Right lobe of liver (tissue), 6 donors: ENCODE data around the gene APOA5. TPM values are rescaled to one million over a fixed set of nuclear protein-coding genes. Genes with fewer than 3 reads are reported as not detected.
"Not testable (repeated sequence)": the region's sequence is repeated elsewhere in the genome, so short reads cannot be mapped to it uniquely, and the experiment has no call there.

Experiments used
- ATAC-seq, 4 donors: fragments of 200-7000 bp; cut with Tn5 transposase; one replicate each; pipeline ENCODE4 v1.9.1; 2020; ENCODE audit warnings: mild to moderate bottlenecking in 4 of 4, moderate library complexity in 4 of 4
- DNase-seq, 3 donors: peaks; one replicate each; pipeline ENCODE4 v3.0.0-alpha.2; 2020
- H3K27ac ChIP-seq, 3 donors: fragments of 200-600 bp; one replicate each; pipeline ENCODE4 v1.8.0; 2022
- H3K27me3 ChIP-seq, 2 donors: fragments of 200-600 bp; one replicate each; pipeline ENCODE4 v1.8.0; 2022
- H3K36me3 ChIP-seq, 4 donors: fragments of 200-600 bp; sonication (generic) in 1 of 4; one replicate each; pipeline versions ENCODE4 v1.5.1 to v1.8.0; 2017 to 2022; ENCODE audit warnings: control low read depth in 1 of 4
- H3K4me1 ChIP-seq, 4 donors: fragments of 200-600 bp; sonication (generic) in 1 of 4; one replicate each; pipeline versions ENCODE4 v1.5.1 to v1.8.0; 2017 to 2022; ENCODE audit warnings: control low read depth in 1 of 4
- H3K4me3 ChIP-seq, 3 donors: fragments of 200-600 bp; one replicate each; pipeline ENCODE4 v1.8.0; 2022
- H3K9me3 ChIP-seq, 4 donors: fragments of 200-600 bp; sonication (generic) in 1 of 4; one replicate each; pipeline versions ENCODE4 v1.5.1 to v1.8.0; 2017 to 2022; ENCODE audit warnings: control low read depth in 1 of 4
- POLR2A ChIP-seq: fragments of 450-650 bp; IDR thresholded peaks from one replicate; pipeline ENCODE4 v1.6.1; 2017; ENCODE audit warnings: antibody characterized with exemption, mild to moderate bottlenecking
- WGBS: methylation state at CpG from one replicate; pipeline ENCODE4 v1.1.6; 2018; ENCODE audit warnings: low coverage, low lambda C conversion rate; ENCODE audit not compliant: insufficient coverage; ENCODE audit errors: missing lambda C conversion rate; 5-methylcytosine and 5-hydroxymethylcytosine counted together
- intact Hi-C, 2 donors: fragments of 100-400 bp; cut with DNase I; formaldehyde crosslinking; loops; one replicate each; pipeline versions ENCODE4 v1.11.2 to v1.14.1; 2022
- total RNA-seq, 6 experiments: library from RNA; depleted of rRNA in 2 of 6; stranded (reverse); fragments of >200 nt in 2 of 6; fragmentation: NEBNext Ultra II Directional in 3 of 6; extraction: Animal tissue kit (Norgen Biotek cat#: 25700) in 3 of 6; gene quantifications; one replicate each; pipeline versions ENCODE4 v1.1.0 to v1.2.4, GENCODE V29; 2016 to 2023
- TF ChIP-seq, protein P1 (sequence below), 4 donors: fragments of 200-600 bp in 3 of 4; fragments of 450-650 bp in 1 of 4; IDR thresholded peaks; one replicate each; pipeline versions ENCODE4 v1.5.1 to v1.8.0; 2016 to 2022; ENCODE audit warnings: antibody characterized with exemption in 4 of 4, mild to moderate bottlenecking in 2 of 4
- donor health status: DM: no; HTN: yes; CAD: no.
- donor health status: DM: no; HTN: no; CAD: no.
- donor health status: DM: no; HTN: no; CAD: no.
- donor health status: DM: no; HTN: yes; CAD: no.
- donor health status: DM: no; HTN: yes; CAD: no.

APOA5 gene
- total RNA-seq, 6 experiments from 2014 or later = 57.8 to 1,064 (median 724) TPM

DNA sequence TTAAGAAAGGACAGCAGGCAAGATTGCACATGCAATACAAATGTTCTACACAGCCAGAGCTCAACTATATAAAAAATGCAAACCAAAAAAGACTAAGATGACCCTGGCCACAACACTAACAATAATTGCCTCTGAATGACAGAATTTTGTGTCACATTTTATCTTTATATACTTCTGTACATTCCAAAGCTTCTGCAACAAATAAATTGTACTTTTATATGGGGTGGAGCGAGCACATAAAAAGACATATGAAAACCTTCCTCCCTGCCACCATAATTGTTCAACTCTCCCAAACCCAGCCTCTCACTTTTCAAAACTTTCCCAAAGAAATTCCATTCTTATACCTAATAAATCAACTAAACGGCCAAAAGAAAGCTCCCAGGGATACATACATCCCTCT is 29.5 kb downstream of the APOA5 start:
- no peak for TF ChIP-seq POLR2A
- TF ChIP-seq, protein P1, sequence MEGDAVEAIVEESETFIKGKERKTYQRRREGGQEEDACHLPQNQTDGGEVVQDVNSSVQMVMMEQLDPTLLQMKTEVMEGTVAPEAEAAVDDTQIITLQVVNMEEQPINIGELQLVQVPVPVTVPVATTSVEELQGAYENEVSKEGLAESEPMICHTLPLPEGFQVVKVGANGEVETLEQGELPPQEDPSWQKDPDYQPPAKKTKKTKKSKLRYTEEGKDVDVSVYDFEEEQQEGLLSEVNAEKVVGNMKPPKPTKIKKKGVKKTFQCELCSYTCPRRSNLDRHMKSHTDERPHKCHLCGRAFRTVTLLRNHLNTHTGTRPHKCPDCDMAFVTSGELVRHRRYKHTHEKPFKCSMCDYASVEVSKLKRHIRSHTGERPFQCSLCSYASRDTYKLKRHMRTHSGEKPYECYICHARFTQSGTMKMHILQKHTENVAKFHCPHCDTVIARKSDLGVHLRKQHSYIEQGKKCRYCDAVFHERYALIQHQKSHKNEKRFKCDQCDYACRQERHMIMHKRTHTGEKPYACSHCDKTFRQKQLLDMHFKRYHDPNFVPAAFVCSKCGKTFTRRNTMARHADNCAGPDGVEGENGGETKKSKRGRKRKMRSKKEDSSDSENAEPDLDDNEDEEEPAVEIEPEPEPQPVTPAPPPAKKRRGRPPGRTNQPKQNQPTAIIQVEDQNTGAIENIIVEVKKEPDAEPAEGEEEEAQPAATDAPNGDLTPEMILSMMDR (IDR thresholded peaks at IDR 0.05) = no peak
- Histone ChIP-seq H3K4me3 (no peak overlapping the region), H3K4me1 (no peaks in the 10 kb centered on the region), H3K36me3 (peaks cover 3 to 80% (median 27%) of the 10 kb centered on the region in 4 donors), H3K27me3 (no peaks in the 10 kb centered on the region), H3K27ac (no peak overlapping the region), H3K9me3 (no peaks in the 10 kb centered on the region)
- WGBS = 92% methylated on average over 2 of the region's 2 CpGs
- intact Hi-C loops = no loop called here
- DNase-seq (no peak), ATAC-seq (no peak)

DNA sequence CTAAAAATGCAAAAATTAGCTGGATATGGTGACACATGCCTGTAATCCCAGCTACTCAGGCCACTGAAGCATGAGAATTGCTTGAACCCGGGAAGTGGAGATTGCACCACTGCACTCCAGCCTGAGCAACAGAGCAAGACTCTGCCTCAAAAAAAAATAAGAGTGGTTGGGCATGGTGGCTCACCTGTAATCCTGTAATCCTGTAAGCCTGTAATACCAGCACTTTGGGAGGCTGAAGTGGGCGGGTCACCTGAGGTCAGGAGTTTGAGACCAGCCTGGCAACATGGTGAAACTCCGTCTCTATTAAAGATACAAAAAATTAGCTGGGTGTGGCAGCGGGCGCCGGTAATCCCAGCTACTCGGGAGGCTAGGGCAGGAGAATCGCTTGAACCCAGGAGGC is 35.6 kb downstream of the APOA5 start:
- ATAC-seq, H3K4me3 ChIP-seq, DNase-seq, H3K9me3 ChIP-seq, H3K4me1 ChIP-seq, H3K27ac ChIP-seq, intact Hi-C loops, H3K27me3 ChIP-seq: not testable (repeated sequence)
- WGBS = 90% methylated on average over 8 of the region's 8 CpGs
- H3K36me3 ChIP-seq = peaks cover 0 to 70% (median 28%) of the 10 kb centered on the region in 4 donors

DNA sequence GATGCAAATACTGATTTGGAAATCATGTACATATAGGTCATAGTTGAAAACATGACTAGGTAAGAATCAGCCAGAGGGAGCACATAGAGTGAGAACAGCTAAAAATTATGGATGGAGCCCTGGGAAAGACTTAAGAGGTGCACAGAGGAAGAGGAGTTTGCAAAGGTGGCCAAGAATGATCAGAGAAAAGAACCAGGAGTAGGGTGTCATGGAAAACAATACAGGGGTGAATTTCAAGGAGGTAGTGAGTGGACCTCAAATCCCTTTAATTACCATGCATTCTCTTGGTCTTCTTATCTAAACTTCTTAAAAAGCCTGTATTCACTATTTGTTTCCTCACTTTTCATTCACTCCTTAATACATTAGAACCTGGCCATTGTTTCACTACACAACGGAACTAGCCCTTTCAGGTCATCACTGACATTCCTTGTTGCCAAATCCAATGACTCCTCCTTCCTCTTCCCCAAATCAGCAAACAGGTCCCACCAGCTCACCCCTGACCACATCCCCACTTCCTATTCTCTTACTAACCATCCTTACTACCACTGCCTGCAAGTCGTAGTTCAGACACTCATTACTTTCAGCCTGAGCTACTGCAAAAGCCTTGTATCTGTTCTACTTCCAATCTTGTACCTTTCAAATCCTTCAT is 41.5 kb downstream of the APOA5 start:
- Histone ChIP-seq H3K9me3 (no peaks in the 10 kb centered on the region), H3K4me3 (no peak overlapping the region), H3K36me3 (peaks cover 0 to 42% (median 8%) of the 10 kb centered on the region in 4 donors), H3K4me1 (no peaks in the 10 kb centered on the region), H3K27me3 (no peaks in the 10 kb centered on the region), H3K27ac (no peak overlapping the region)
- TF ChIP-seq, protein P1 (IDR thresholded peaks at IDR 0.05) = no peak
- no peak for TF ChIP-seq POLR2A
- DNase-seq = no peak
- ATAC-seq = no peak
- 63% methylated on average over 2 of the region's 2 CpGs for WGBS
- intact Hi-C loops = no loop called here

DNA sequence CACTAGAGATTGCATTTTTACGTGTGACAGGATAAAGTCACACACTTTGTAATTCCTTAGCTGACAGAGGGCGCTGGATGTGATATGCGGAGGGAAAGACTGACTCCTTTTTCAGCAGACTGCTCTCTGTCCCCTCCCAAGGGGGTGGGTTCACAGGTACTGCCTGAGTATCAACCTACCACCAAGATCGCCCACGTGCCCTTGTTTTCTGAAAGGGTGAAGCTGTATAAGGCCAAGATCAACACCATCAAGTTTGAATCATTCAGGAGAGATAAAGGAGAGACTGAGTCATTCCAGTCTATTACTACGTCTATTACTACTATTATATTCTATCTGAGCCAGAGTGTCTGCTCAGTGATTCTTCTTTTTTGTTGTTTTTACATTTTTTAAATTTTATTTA is 49.6 kb downstream of the APOA5 start:
- H3K9me3 ChIP-seq = no peaks in the 10 kb centered on the region
- intact Hi-C loops = no loop called here
- ATAC-seq (no peak), DNase-seq (no peak)
- no peak overlapping the region for H3K27ac ChIP-seq
- H3K4me3 ChIP-seq = no peak overlapping the region
- no peaks in the 10 kb centered on the region for H3K4me1 ChIP-seq
- H3K27me3 ChIP-seq = no peaks in the 10 kb centered on the region
- TF ChIP-seq, protein P1 (IDR thresholded peaks at IDR 0.05) = no peak
- no peak for TF ChIP-seq POLR2A
- WGBS = 72% methylated on average over 4 of the region's 6 CpGs
- peaks cover 0 to 4% (median 0%) of the 10 kb centered on the region in 4 donors for H3K36me3 ChIP-seq

DNA sequence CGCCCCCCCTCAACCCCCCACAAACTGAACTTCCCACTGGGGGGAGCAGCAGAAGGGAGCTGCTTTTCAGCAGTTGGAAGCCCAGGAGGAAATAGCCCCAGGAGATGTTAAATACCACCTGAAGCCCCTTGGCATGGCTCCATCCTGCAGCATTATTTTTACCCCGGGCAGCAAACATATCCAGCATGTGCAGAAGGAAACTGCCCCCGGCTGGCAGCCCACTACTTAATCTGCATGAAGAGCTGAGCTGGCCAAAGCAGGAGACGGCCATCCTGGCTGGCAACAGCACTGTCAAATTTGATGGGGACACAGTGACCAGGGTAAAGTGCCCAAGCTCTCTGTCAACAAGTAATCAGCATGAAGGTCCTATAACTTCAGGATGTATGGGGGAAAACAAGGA is 50.9 kb downstream of the APOA5 start:
- H3K27ac ChIP-seq = no peak overlapping the region
- whole genome bisulfite sequencing = 60% methylated on average over 1 of the region's 4 CpGs
- H3K9me3 ChIP-seq = no peaks in the 10 kb centered on the region
- intact Hi-C loops = no loop called here
- TF ChIP-seq POLR2A = no peak
- no peaks in the 10 kb centered on the region for H3K27me3 ChIP-seq
- no peak overlapping the region for H3K4me3 ChIP-seq
- H3K36me3 ChIP-seq = no peaks in the 10 kb centered on the region
- DNase-seq (no peak), ATAC-seq (no peak)
- H3K4me1 ChIP-seq = no peaks in the 10 kb centered on the region

Other genes with a start within 250 kb of the APOA5 start
- gene BUD13, start 18.9 kb downstream of the APOA5 start, total RNA-seq = 1 to 10 TPM; 3.6 to 6.3 (median 5.0) TPM
- gene ZPR1, start 3.9 kb downstream of the APOA5 start, total RNA-seq = 10 to 100 TPM; 17.9 to 86.6 (median 30.2) TPM
- gene APOA4, start 31.4 kb upstream of the APOA5 start, total RNA-seq = 1,000 to 10,000 TPM in 2 of 6 experiments, 100 to 1,000 TPM in 2, 10 to 100 TPM in 2; 21.9 to 1,288 (median 117) TPM
- over 10,000 TPM in 3 of 6 experiments, 1,000 to 10,000 TPM in 3; 4,225 to 15,106 (median 9,815) TPM for gene APOC3, start 38.0 kb upstream of the APOA5 start, total RNA-seq
- gene APOA1, start 45.7 kb upstream of the APOA5 start, total RNA-seq = over 10,000 TPM in 2 of 6 experiments, 1,000 to 10,000 TPM in 4; 5,429 to 12,494 (median 8,679) TPM